Measurements from ENCODE around the gene NSDHL. TPM values are rescaled to one million over a fixed set of nuclear protein-coding genes. Genes with fewer than 3 reads are reported as not detected.
"Not testable (repeated sequence)": the region's sequence is repeated elsewhere in the genome, so short reads cannot be mapped to it uniquely, and the experiment has no call there.

The NSDHL gene
- total RNA-seq, 2 experiments from 2014 or later, result 13.7 to 20.2 TPM

GRCh38 chrX:152907084-152907651, 76.3 kb downstream of the NSDHL start:
- H2AFZ ChIP-seq (ENCODE audit: low read length), result no peak overlapping the region
- no peaks in the 10 kb centered on the region for H4K20me1 ChIP-seq (ENCODE audit: insufficient read depth, low read length)
- no TSS peak for BruUV-seq (replicated peaks)
- TF ChIP-seq EZH2phosphoT487 (IDR thresholded peaks at IDR 0.05; ENCODE audit: borderline replicate concordance, low read depth, low read length) (no peak), CTCF (conservative IDR thresholded peaks at IDR 0.05; ENCODE audit: low read length) (no peak)
- POLR2A ChIA-PET, result no interaction called here
- no peak overlapping the region for H3K4me2 ChIP-seq (ENCODE audit: low read length)
- H3K9me3 ChIP-seq (ENCODE audit: low read length), result no peaks in the 10 kb centered on the region
- intact Hi-C loops (cut with micrococcal nuclease; ENCODE audit: unreplicated experiment), result no loop called here
- no peaks in the 10 kb centered on the region for H3K9me2 ChIP-seq (ENCODE audit: insufficient read depth, low read length)
- no peaks in the 10 kb centered on the region for H3K79me2 ChIP-seq (ENCODE audit: insufficient read depth, low read depth, low read length)
- no peak overlapping the region for H3K4me3 ChIP-seq (ENCODE audit: low read depth, low read length, poor library complexity, severe bottlenecking)
- CTCF ChIA-PET (ENCODE audit: unreplicated experiment), result no interaction called here
- DNase-seq (ENCODE audit: low spot score), result no peak
- H3K36me3 ChIP-seq (ENCODE audit: insufficient read depth, low read length), result no peaks in the 10 kb centered on the region
- H3K27ac ChIP-seq (ENCODE audit: low read depth, low read length, poor library complexity, severe bottlenecking), result no peak overlapping the region
- peaks cover 8% of the 10 kb centered on the region for H3K4me1 ChIP-seq (ENCODE audit: insufficient read depth, low read length, poor library complexity, severe bottlenecking)

GRCh38 chrX:152908486-152908885, 77.6 kb downstream of the NSDHL start:
- TF ChIP-seq CTCF (conservative IDR thresholded peaks at IDR 0.05; ENCODE audit: low read length), result no peak
- TF ChIP-seq EZH2phosphoT487 (IDR thresholded peaks at IDR 0.05; ENCODE audit: borderline replicate concordance, low read depth, low read length), result no peak
- no TSS peak for BruUV-seq (replicated peaks)
- no peaks in the 10 kb centered on the region for H3K9me3 ChIP-seq (ENCODE audit: low read length)
- intact Hi-C loops (cut with micrococcal nuclease; ENCODE audit: unreplicated experiment), result no loop called here
- no peak overlapping the region for H3K4me3 ChIP-seq (ENCODE audit: low read depth, low read length, poor library complexity, severe bottlenecking)
- no peak overlapping the region for H3K4me2 ChIP-seq (ENCODE audit: low read length)
- CTCF ChIA-PET (ENCODE audit: unreplicated experiment), result no interaction called here
- no peaks in the 10 kb centered on the region for H3K9me2 ChIP-seq (ENCODE audit: insufficient read depth, low read length)
- H3K27ac ChIP-seq (ENCODE audit: low read depth, low read length, poor library complexity, severe bottlenecking), result no peak overlapping the region
- H3K36me3 ChIP-seq (ENCODE audit: insufficient read depth, low read length), result no peaks in the 10 kb centered on the region
- no peaks in the 10 kb centered on the region for H4K20me1 ChIP-seq (ENCODE audit: insufficient read depth, low read length)
- H2AFZ ChIP-seq (ENCODE audit: low read length), result no peak overlapping the region
- POLR2A ChIA-PET, result no interaction called here
- no peak for DNase-seq (ENCODE audit: low spot score)
- H3K79me2 ChIP-seq (ENCODE audit: insufficient read depth, low read depth, low read length), result no peaks in the 10 kb centered on the region
- H3K4me1 ChIP-seq (ENCODE audit: insufficient read depth, low read length, poor library complexity, severe bottlenecking), result peaks cover 8% of the 10 kb centered on the region

GRCh38 chrX:152910018-152910417, 79.2 kb downstream of the NSDHL start:
- H3K36me3 ChIP-seq (ENCODE audit: insufficient read depth, low read length); H3K4me2 ChIP-seq (ENCODE audit: low read length); H3K9me2 ChIP-seq (ENCODE audit: insufficient read depth, low read length); H3K9me3 ChIP-seq (ENCODE audit: low read length); H3K27ac ChIP-seq (ENCODE audit: low read depth, low read length, poor library complexity, severe bottlenecking); H2AFZ ChIP-seq (ENCODE audit: low read length); BruUV-seq (replicated peaks); H3K4me1 ChIP-seq (ENCODE audit: insufficient read depth, low read length, poor library complexity, severe bottlenecking); H3K4me3 ChIP-seq (ENCODE audit: low read depth, low read length, poor library complexity, severe bottlenecking); H3K79me2 ChIP-seq (ENCODE audit: insufficient read depth, low read depth, low read length); POLR2A ChIA-PET; intact Hi-C loops (cut with micrococcal nuclease; ENCODE audit: unreplicated experiment); H4K20me1 ChIP-seq (ENCODE audit: insufficient read depth, low read length): not testable (repeated sequence)
- peak; percentile 45 for DNase-seq (ENCODE audit: low spot score)
- CTCF ChIA-PET (ENCODE audit: unreplicated experiment), result interaction anchor here (0.6 kb wide), 1 partner anchor 80 kb away, joined by 4 read pairs; no protein-coding TSS in a partner anchor
